Measurements from ENCODE around the gene PLG. TPM values are rescaled to one million over a fixed set of nuclear protein-coding genes. Genes with fewer than 3 reads are reported as not detected.
"Not testable (repeated sequence)": the region's sequence is repeated elsewhere in the genome, so short reads cannot be mapped to it uniquely, and the experiment has no call there.

PLG gene
- total RNA-seq, 1 donor = 0.36 TPM

DNA sequence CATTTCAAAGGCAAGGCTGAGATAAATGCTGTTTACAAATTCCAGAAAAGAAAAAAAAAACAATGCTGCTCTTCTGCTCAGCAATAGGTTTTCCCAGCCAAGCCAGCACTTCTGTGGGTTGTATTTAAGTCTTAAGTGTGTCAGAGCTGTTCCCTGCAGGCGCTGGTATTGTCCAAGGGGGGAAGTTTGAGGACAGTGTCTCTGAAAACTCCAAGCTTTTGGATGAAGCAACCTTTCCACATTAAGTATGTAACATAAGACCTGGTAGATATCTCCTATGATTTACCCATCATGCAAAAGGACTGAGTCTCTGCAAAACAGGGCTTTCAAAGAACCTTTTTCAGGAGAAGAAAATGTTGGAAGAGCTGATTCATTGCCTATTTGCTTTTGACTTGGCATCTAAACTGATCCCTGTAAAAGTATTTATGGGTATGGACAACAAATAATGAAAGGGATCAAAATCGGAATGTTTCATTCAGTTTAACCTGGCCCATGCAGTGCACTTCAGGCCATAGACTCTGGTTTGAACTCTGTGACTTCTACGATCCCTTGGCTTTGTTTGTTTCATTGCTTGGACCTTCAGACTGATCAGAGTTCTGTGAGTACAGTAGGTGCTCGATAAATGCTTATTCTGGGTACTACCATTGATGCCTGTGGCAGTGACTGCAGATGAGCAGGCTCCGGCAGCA, 16.1 kb upstream of the PLG start:
- Histone ChIP-seq H3K79me2 (ENCODE audit: insufficient read depth, low read length) (no peaks in the 10 kb centered on the region), H3K9me3 (ENCODE audit: low read depth, low read length) (no peaks in the 10 kb centered on the region), H3K27me3 (ENCODE audit: insufficient read depth, low read length) (no peaks in the 10 kb centered on the region), H3K27ac (ENCODE audit: low read depth, low read length) (no peak overlapping the region), H3K36me3 (ENCODE audit: insufficient read depth, low read length) (no peaks in the 10 kb centered on the region), H3K4me2 (ENCODE audit: insufficient read depth, low read length) (no peak overlapping the region), H2AFZ (ENCODE audit: low read length) (no peak overlapping the region), H3K4me3 (ENCODE audit: insufficient read depth, low read length) (no peak overlapping the region), H3K4me1 (ENCODE audit: insufficient read depth, low read length) (no peaks in the 10 kb centered on the region), H4K20me1 (ENCODE audit: insufficient read depth, low read length) (no peaks in the 10 kb centered on the region)
- TF ChIP-seq CTCF (IDR thresholded peaks at IDR 0.05; ENCODE audit: extremely low read depth, low read depth, low read length) = no peak
- no peak for DNase-seq (ENCODE audit: insufficient read length, low spot score, missing footprints)

- no peak overlapping the region for H2AFZ ChIP-seq (ENCODE audit: low read length)
- no peaks in the 10 kb centered on the region for H3K36me3 ChIP-seq (ENCODE audit: insufficient read depth, low read length)
- TF ChIP-seq CTCF (IDR thresholded peaks at IDR 0.05; ENCODE audit: extremely low read depth, low read depth, low read length) = no peak
- H3K27me3 ChIP-seq (ENCODE audit: insufficient read depth, low read length) = no peaks in the 10 kb centered on the region
- H3K4me1 ChIP-seq (ENCODE audit: insufficient read depth, low read length) = no peaks in the 10 kb centered on the region
- H3K4me3 ChIP-seq (ENCODE audit: insufficient read depth, low read length) = no peak overlapping the region
- no peaks in the 10 kb centered on the region for H3K9me3 ChIP-seq (ENCODE audit: low read depth, low read length)
- no peaks in the 10 kb centered on the region for H3K79me2 ChIP-seq (ENCODE audit: insufficient read depth, low read length)
- no peak for DNase-seq (ENCODE audit: insufficient read length, low spot score, missing footprints)
- no peaks in the 10 kb centered on the region for H4K20me1 ChIP-seq (ENCODE audit: insufficient read depth, low read length)
- H3K27ac ChIP-seq (ENCODE audit: low read depth, low read length) = no peak overlapping the region
- H3K4me2 ChIP-seq (ENCODE audit: insufficient read depth, low read length) = no peak overlapping the region
Measured at GRCh38 chr6:160690458-160690857, 11.6 kb upstream of the PLG start.

- Histone ChIP-seq H3K79me2 (ENCODE audit: insufficient read depth, low read length) (no peaks in the 10 kb centered on the region), H4K20me1 (ENCODE audit: insufficient read depth, low read length) (no peaks in the 10 kb centered on the region), H2AFZ (ENCODE audit: low read length) (no peak overlapping the region), H3K27me3 (ENCODE audit: insufficient read depth, low read length) (no peaks in the 10 kb centered on the region), H3K4me2 (ENCODE audit: insufficient read depth, low read length) (no peak overlapping the region), H3K9me3 (ENCODE audit: low read depth, low read length) (no peaks in the 10 kb centered on the region), H3K36me3 (ENCODE audit: insufficient read depth, low read length) (no peaks in the 10 kb centered on the region), H3K4me1 (ENCODE audit: insufficient read depth, low read length) (no peaks in the 10 kb centered on the region), H3K4me3 (ENCODE audit: insufficient read depth, low read length) (no peak overlapping the region), H3K27ac (ENCODE audit: low read depth, low read length) (no peak overlapping the region)
- TF ChIP-seq CTCF (IDR thresholded peaks at IDR 0.05; ENCODE audit: extremely low read depth, low read depth, low read length) = no peak
- no peak for DNase-seq (ENCODE audit: insufficient read length, low spot score, missing footprints)
Measured at GRCh38 chr6:160691617-160692016, 10.4 kb upstream of the PLG start.

- no peaks in the 10 kb centered on the region for H3K4me1 ChIP-seq (ENCODE audit: insufficient read depth, low read length)
- no peak overlapping the region for H3K4me3 ChIP-seq (ENCODE audit: insufficient read depth, low read length)
- H2AFZ ChIP-seq (ENCODE audit: low read length) = no peak overlapping the region
- DNase-seq (ENCODE audit: insufficient read length, low spot score, missing footprints) = no peak
- H3K27ac ChIP-seq (ENCODE audit: low read depth, low read length) = no peak overlapping the region
- no peaks in the 10 kb centered on the region for H3K9me3 ChIP-seq (ENCODE audit: low read depth, low read length)
- H3K36me3 ChIP-seq (ENCODE audit: insufficient read depth, low read length) = no peaks in the 10 kb centered on the region
- H3K27me3 ChIP-seq (ENCODE audit: insufficient read depth, low read length) = no peaks in the 10 kb centered on the region
- H3K4me2 ChIP-seq (ENCODE audit: insufficient read depth, low read length) = no peak overlapping the region
- no peaks in the 10 kb centered on the region for H3K79me2 ChIP-seq (ENCODE audit: insufficient read depth, low read length)
- no peak for TF ChIP-seq CTCF (IDR thresholded peaks at IDR 0.05; ENCODE audit: extremely low read depth, low read depth, low read length)
- no peaks in the 10 kb centered on the region for H4K20me1 ChIP-seq (ENCODE audit: insufficient read depth, low read length)
Measured at GRCh38 chr6:160692369-160692959, 9.6 kb upstream of the PLG start.

DNA sequence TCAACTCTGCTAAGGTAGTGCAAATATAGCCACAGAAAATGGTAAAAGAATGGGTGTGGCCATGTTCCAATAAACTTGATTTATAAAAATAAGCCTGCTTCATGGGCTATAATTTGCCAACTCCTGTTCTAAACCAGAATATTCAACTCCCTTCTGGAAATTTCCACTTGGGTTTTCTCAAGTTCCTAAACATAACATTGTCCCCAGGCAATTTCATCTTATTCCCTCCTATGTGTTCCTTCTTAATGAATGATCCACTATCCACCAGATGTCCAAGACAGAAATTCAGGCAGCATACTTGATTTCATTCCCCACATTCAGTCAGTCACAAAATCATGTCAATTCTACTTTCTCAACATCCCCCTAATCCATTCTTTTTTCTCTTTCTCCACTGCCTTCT, 7.0 kb upstream of the PLG start:
- not testable (repeated sequence) for H3K79me2 ChIP-seq (ENCODE audit: insufficient read depth, low read length); H3K27me3 ChIP-seq (ENCODE audit: insufficient read depth, low read length); H3K4me3 ChIP-seq (ENCODE audit: insufficient read depth, low read length); DNase-seq (ENCODE audit: insufficient read length, low spot score, missing footprints); H3K36me3 ChIP-seq (ENCODE audit: insufficient read depth, low read length); H4K20me1 ChIP-seq (ENCODE audit: insufficient read depth, low read length); H3K4me2 ChIP-seq (ENCODE audit: insufficient read depth, low read length); H3K27ac ChIP-seq (ENCODE audit: low read depth, low read length); H2AFZ ChIP-seq (ENCODE audit: low read length); H3K4me1 ChIP-seq (ENCODE audit: insufficient read depth, low read length); H3K9me3 ChIP-seq (ENCODE audit: low read depth, low read length)

DNA sequence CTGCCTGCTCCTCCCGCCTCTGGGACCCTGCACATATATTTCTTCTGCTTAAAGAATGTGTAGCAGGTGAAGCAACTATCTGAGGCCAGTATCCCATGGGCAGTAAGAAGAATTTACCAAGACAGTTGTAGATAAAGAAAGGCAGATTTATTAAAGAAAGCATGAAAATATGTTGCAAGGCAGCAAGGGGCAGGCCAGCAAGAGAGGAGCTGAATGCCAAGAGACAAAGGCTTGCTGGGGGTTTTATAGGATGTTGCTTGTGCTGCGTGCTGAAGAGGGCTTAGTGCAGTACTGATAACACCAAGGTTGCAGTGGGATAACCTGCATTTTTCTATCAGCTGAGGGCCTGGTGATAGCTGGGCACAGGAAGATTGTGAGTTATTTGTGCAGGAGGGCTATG, 6.4 kb upstream of the PLG start:
- not testable (repeated sequence) for DNase-seq (ENCODE audit: insufficient read length, low spot score, missing footprints); H2AFZ ChIP-seq (ENCODE audit: low read length); H3K9me3 ChIP-seq (ENCODE audit: low read depth, low read length); H3K4me1 ChIP-seq (ENCODE audit: insufficient read depth, low read length); H3K4me2 ChIP-seq (ENCODE audit: insufficient read depth, low read length); H4K20me1 ChIP-seq (ENCODE audit: insufficient read depth, low read length); H3K27ac ChIP-seq (ENCODE audit: low read depth, low read length); H3K79me2 ChIP-seq (ENCODE audit: insufficient read depth, low read length); H3K36me3 ChIP-seq (ENCODE audit: insufficient read depth, low read length); H3K27me3 ChIP-seq (ENCODE audit: insufficient read depth, low read length); H3K4me3 ChIP-seq (ENCODE audit: insufficient read depth, low read length)

All from osteoblast (primary cell).